H1 (cell line): ENCODE data around the gene FASTKD1. TPM values are rescaled to one million over a fixed set of nuclear protein-coding genes. Genes with fewer than 3 reads are reported as not detected.

Experiments used
- BRCA1 ChIP-seq: IDR thresholded peaks from 2 replicates; pipeline ENCODE4 v1.6.1; 2012; ENCODE audit warnings: low read depth, low read length, improper control_type of control experiment
- CBX5 ChIP-seq: fragments of 300-800, 300-1000 bp; sonication (generic); IDR thresholded peaks from 2 replicates; pipeline ENCODE4 v1.7.1; 2016; ENCODE audit warnings: antibody characterized with exemption, low read length, low read depth
- HDAC2 ChIP-seq, 2 experiments: fragments of 300-600 bp in 1 of 2; sonication (generic) in 1 of 2; IDR thresholded peaks; 2 replicates each; pipeline ENCODE4 v1.6.1; 2011 to 2012; ENCODE audit warnings: low read depth in 2 of 2, low read length in 2 of 2, mild to moderate bottlenecking in 2 of 2, moderate library complexity in 2 of 2, borderline replicate concordance in 1 of 2, inconsistent platforms in 1 of 2
- KDM1A ChIP-seq: fragments of 200-600, 300-600 bp; sonication (generic); IDR thresholded peaks from 2 replicates; pipeline ENCODE4 v1.7.1; 2016; ENCODE audit warnings: mild to moderate bottlenecking, low read length, borderline replicate concordance
- NRF1 ChIP-seq: IDR thresholded peaks from 2 replicates; pipeline ENCODE4 v1.6.1; 2011; ENCODE audit warnings: mild to moderate bottlenecking, low read depth, low read length, improper control_type of control experiment
- SP2 ChIP-seq: IDR thresholded peaks from 2 replicates; pipeline ENCODE4 v1.6.1; 2012; ENCODE audit warnings: mild to moderate bottlenecking, low read length, inconsistent platforms
- TEAD4 ChIP-seq: IDR thresholded peaks from 2 replicates; pipeline ENCODE4 v1.6.1; 2012; ENCODE audit warnings: low read depth, low read length, inconsistent platforms, mixed read lengths
- polyA plus RNA-seq, 7 experiments: library from polyadenylated mRNA; depleted of rRNA in 3 of 7; stranded (reverse) in 5 of 7; unstranded in 2 of 7; fragments of >200 nt in 5 of 7; fragments of 200-250 nt in 2 of 7; gene quantifications; 1 replicate in 5 of 7; 2 replicates in 1 of 7; 4 replicates in 1 of 7; pipeline versions ENCODE4 v1.2.1 to v1.2.3, GENCODE V29; 2011 to 2013; ENCODE audit warnings: missing spikeins in 2 of 7, mixed read lengths in 2 of 7
- total RNA-seq: library from RNA; stranded (reverse); fragmentation: NEBNext Ultra II Directional; extraction: Animal tissue kit (Norgen Biotek cat#: 25700); gene quantifications from 2 replicates; pipeline ENCODE4 v1.2.1, GENCODE V29; 2021
- TF ChIP-seq, protein P1 (sequence below): fragments of 300-600 bp; sonication (generic); IDR thresholded peaks from 2 replicates; pipeline ENCODE4 v1.7.1; 2012; ENCODE audit warnings: low read length, moderate library complexity, mild to moderate bottlenecking, inconsistent platforms; ENCODE audit not compliant: insufficient replicate concordance

Gene FASTKD1
- total and polyA plus RNA-seq, 2 of the 8 experiments (the other 6 are each of a cell fraction or from before 2014, with no cell fraction given), result 18.7 to 70.8 TPM

DNA sequence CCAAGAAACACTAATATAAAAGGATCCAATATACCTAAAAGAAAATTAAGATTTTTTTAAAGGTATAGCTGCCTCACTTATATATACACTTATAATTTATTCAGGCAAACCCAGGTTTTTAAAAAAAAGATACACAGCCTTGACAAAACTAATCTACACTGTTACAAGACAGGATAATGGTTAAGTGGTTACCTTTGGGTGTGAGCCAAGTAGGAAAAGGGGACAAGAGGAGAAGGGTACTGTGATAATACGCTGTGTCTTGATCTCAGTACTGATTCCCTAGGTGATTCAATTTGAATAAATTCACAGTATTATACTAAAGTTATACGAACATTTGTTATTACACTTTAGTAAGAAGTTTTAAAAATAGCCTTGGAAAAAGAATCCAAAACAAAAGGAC, 33.5 kb downstream of the FASTKD1 start (continued):
- TF ChIP-seq, protein P1, sequence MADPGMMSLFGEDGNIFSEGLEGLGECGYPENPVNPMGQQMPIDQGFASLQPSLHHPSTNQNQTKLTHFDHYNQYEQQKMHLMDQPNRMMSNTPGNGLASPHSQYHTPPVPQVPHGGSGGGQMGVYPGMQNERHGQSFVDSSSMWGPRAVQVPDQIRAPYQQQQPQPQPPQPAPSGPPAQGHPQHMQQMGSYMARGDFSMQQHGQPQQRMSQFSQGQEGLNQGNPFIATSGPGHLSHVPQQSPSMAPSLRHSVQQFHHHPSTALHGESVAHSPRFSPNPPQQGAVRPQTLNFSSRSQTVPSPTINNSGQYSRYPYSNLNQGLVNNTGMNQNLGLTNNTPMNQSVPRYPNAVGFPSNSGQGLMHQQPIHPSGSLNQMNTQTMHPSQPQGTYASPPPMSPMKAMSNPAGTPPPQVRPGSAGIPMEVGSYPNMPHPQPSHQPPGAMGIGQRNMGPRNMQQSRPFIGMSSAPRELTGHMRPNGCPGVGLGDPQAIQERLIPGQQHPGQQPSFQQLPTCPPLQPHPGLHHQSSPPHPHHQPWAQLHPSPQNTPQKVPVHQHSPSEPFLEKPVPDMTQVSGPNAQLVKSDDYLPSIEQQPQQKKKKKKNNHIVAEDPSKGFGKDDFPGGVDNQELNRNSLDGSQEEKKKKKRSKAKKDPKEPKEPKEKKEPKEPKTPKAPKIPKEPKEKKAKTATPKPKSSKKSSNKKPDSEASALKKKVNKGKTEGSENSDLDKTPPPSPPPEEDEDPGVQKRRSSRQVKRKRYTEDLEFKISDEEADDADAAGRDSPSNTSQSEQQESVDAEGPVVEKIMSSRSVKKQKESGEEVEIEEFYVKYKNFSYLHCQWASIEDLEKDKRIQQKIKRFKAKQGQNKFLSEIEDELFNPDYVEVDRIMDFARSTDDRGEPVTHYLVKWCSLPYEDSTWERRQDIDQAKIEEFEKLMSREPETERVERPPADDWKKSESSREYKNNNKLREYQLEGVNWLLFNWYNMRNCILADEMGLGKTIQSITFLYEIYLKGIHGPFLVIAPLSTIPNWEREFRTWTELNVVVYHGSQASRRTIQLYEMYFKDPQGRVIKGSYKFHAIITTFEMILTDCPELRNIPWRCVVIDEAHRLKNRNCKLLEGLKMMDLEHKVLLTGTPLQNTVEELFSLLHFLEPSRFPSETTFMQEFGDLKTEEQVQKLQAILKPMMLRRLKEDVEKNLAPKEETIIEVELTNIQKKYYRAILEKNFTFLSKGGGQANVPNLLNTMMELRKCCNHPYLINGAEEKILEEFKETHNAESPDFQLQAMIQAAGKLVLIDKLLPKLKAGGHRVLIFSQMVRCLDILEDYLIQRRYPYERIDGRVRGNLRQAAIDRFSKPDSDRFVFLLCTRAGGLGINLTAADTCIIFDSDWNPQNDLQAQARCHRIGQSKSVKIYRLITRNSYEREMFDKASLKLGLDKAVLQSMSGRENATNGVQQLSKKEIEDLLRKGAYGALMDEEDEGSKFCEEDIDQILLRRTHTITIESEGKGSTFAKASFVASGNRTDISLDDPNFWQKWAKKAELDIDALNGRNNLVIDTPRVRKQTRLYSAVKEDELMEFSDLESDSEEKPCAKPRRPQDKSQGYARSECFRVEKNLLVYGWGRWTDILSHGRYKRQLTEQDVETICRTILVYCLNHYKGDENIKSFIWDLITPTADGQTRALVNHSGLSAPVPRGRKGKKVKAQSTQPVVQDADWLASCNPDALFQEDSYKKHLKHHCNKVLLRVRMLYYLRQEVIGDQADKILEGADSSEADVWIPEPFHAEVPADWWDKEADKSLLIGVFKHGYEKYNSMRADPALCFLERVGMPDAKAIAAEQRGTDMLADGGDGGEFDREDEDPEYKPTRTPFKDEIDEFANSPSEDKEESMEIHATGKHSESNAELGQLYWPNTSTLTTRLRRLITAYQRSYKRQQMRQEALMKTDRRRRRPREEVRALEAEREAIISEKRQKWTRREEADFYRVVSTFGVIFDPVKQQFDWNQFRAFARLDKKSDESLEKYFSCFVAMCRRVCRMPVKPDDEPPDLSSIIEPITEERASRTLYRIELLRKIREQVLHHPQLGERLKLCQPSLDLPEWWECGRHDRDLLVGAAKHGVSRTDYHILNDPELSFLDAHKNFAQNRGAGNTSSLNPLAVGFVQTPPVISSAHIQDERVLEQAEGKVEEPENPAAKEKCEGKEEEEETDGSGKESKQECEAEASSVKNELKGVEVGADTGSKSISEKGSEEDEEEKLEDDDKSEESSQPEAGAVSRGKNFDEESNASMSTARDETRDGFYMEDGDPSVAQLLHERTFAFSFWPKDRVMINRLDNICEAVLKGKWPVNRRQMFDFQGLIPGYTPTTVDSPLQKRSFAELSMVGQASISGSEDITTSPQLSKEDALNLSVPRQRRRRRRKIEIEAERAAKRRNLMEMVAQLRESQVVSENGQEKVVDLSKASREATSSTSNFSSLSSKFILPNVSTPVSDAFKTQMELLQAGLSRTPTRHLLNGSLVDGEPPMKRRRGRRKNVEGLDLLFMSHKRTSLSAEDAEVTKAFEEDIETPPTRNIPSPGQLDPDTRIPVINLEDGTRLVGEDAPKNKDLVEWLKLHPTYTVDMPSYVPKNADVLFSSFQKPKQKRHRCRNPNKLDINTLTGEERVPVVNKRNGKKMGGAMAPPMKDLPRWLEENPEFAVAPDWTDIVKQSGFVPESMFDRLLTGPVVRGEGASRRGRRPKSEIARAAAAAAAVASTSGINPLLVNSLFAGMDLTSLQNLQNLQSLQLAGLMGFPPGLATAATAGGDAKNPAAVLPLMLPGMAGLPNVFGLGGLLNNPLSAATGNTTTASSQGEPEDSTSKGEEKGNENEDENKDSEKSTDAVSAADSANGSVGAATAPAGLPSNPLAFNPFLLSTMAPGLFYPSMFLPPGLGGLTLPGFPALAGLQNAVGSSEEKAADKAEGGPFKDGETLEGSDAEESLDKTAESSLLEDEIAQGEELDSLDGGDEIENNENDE, result no peak
- no peak for TF ChIP-seq SP2
- TF ChIP-seq TEAD4, result no peak
- TF ChIP-seq KDM1A, result no peak
- TF ChIP-seq NRF1, result no peak
- no peak for TF ChIP-seq CBX5
- TF ChIP-seq BRCA1, result no peak
- TF ChIP-seq HDAC2 (IDR thresholded peaks at IDR 0.05; ENCODE audit: borderline replicate concordance in 1 of 2, low read depth in 2 of 2, low read length in 2 of 2), result no peak
- TF ChIP-seq, all 59 proteins: peak for 0
